C4-2B (cell line): ENCODE results near the gene EFCAB6.

ENCODE experiments used
- CTCF ChIP-seq: fragments of 450-650 bp; conservative IDR thresholded peaks from 2 replicates; pipeline ENCODE4 v1.5.1; 2017; ENCODE audit warnings: mild to moderate bottlenecking
- ZFX ChIP-seq: fragments of 450-650 bp; IDR thresholded peaks from 2 replicates; pipeline ENCODE4 v1.6.1; 2017

- TF ChIP-seq CTCF: no peak
- TF ChIP-seq ZFX: no peak
Measured at GRCh38 chr22:43509337-43509736, 302.8 kb downstream of the EFCAB6 start.
